H1 (cell line): ENCODE measurements around the gene FICD. TPM values are rescaled to one million over a fixed set of nuclear protein-coding genes. Genes with fewer than 3 reads are reported as not detected.

Experiments used
- CHD7 ChIP-seq: fragments of 300-600 bp; sonication (generic); IDR thresholded peaks from 2 replicates; pipeline ENCODE4 v1.7.1; 2012; ENCODE audit warnings: low read length, moderate library complexity, mild to moderate bottlenecking, inconsistent platforms; ENCODE audit not compliant: insufficient replicate concordance
- KDM1A ChIP-seq: fragments of 200-600, 300-600 bp; sonication (generic); IDR thresholded peaks from 2 replicates; pipeline ENCODE4 v1.7.1; 2016; ENCODE audit warnings: mild to moderate bottlenecking, low read length, borderline replicate concordance
- polyA plus RNA-seq, 7 experiments: library from polyadenylated mRNA; depleted of rRNA in 3 of 7; stranded (reverse) in 5 of 7; unstranded in 2 of 7; fragments of >200 nt in 5 of 7; fragments of 200-250 nt in 2 of 7; gene quantifications; 1 replicate in 5 of 7; 2 replicates in 1 of 7; 4 replicates in 1 of 7; pipeline versions ENCODE4 v1.2.1 to v1.2.3, GENCODE V29; 2011 to 2013; ENCODE audit warnings: missing spikeins in 2 of 7, mixed read lengths in 2 of 7
- total RNA-seq: library from RNA; stranded (reverse); fragmentation: NEBNext Ultra II Directional; extraction: Animal tissue kit (Norgen Biotek cat#: 25700); gene quantifications from 2 replicates; pipeline ENCODE4 v1.2.1, GENCODE V29; 2021

Gene FICD
- total and polyA plus RNA-seq, 2 of the 8 experiments (the other 6 are each of a cell fraction or from before 2014, with no cell fraction given) = 2.2 to 6.0 TPM

- TF ChIP-seq CHD7 = no peak
- no peak for TF ChIP-seq KDM1A
Observed at GRCh38 chr12:108564724-108565123, 49.6 kb downstream of the FICD start (continued).
